ENCODE data around the gene RUBCNL. TPM values are rescaled to one million over a fixed set of nuclear protein-coding genes. Genes with fewer than 3 reads are reported as not detected.

Gene RUBCNL
- total RNA-seq, 2 experiments from 2014 or later = 352 to 383 TPM

GRCh38 chr13:46334035-46334822 is 52.8 kb downstream of the RUBCNL start:
- BruUV-seq (replicated peaks) = TSS peak; percentile 1
- Histone ChIP-seq H3K9me2 (ENCODE audit: insufficient read depth, low read length) (no peaks in the 10 kb centered on the region), H3K36me3 (ENCODE audit: insufficient read depth, low read length) (peaks cover 35% of the 10 kb centered on the region), H4K20me1 (ENCODE audit: insufficient read depth, low read length) (no peaks in the 10 kb centered on the region), H3K4me2 (ENCODE audit: low read length) (peak overlapping the region; percentile 47), H3K27ac (ENCODE audit: low read depth, low read length, poor library complexity, severe bottlenecking) (peak overlapping the region; percentile 64), H3K4me1 (ENCODE audit: insufficient read depth, low read length, poor library complexity, severe bottlenecking) (peaks cover 25% of the 10 kb centered on the region), H2AFZ (ENCODE audit: low read length) (no peak overlapping the region), H3K4me3 (ENCODE audit: low read depth, low read length, poor library complexity, severe bottlenecking) (no peak overlapping the region), H3K79me2 (ENCODE audit: insufficient read depth, low read depth, low read length) (no peaks in the 10 kb centered on the region), H3K9me3 (ENCODE audit: low read length) (no peaks in the 10 kb centered on the region)
- ChIA-PET POLR2A (interaction anchor here (0.6 to 1.6 kb wide), 4 partner anchors 22 to 68 kb away, joined by 3 to 5 read pairs (median 3); no protein-coding TSS in a partner anchor), CTCF (ENCODE audit: unreplicated experiment) (interaction anchor here (0.5 to 0.6 kb wide), 2 partner anchors 267 to 983 kb away, joined by 3 read pairs; no protein-coding TSS in a partner anchor)
- DNase-seq (ENCODE audit: low spot score) = peak; percentile 72
- TF ChIP-seq EZH2phosphoT487 (IDR thresholded peaks at IDR 0.05; ENCODE audit: borderline replicate concordance, low read depth, low read length) = no peak
- TF ChIP-seq CTCF (conservative IDR thresholded peaks at IDR 0.05; ENCODE audit: low read length) = no peak
- intact Hi-C loops (cut with micrococcal nuclease; ENCODE audit: unreplicated experiment) = no loop called here

GRCh38 chr13:46332772-46333171 is 54.3 kb downstream of the RUBCNL start:
- intact Hi-C loops (cut with micrococcal nuclease; ENCODE audit: unreplicated experiment) = no loop called here
- ChIA-PET CTCF (ENCODE audit: unreplicated experiment) (no interaction called here), POLR2A (interaction anchor here (0.6 to 0.7 kb wide), 2 partner anchors 9 to 820 kb away, joined by 6 to 10 read pairs; no protein-coding TSS in a partner anchor)
- TF ChIP-seq EZH2phosphoT487 (IDR thresholded peaks at IDR 0.05; ENCODE audit: borderline replicate concordance, low read depth, low read length) (no peak), CTCF (conservative IDR thresholded peaks at IDR 0.05; ENCODE audit: low read length) (no peak)
- no peak for DNase-seq (ENCODE audit: low spot score)
- Histone ChIP-seq H3K79me2 (ENCODE audit: insufficient read depth, low read depth, low read length) (no peaks in the 10 kb centered on the region), H3K36me3 (ENCODE audit: insufficient read depth, low read length) (peaks cover 20% of the 10 kb centered on the region), H3K27ac (ENCODE audit: low read depth, low read length, poor library complexity, severe bottlenecking) (no peak overlapping the region), H3K4me3 (ENCODE audit: low read depth, low read length, poor library complexity, severe bottlenecking) (no peak overlapping the region), H3K4me2 (ENCODE audit: low read length) (no peak overlapping the region), H3K9me2 (ENCODE audit: insufficient read depth, low read length) (no peaks in the 10 kb centered on the region), H3K9me3 (ENCODE audit: low read length) (no peaks in the 10 kb centered on the region), H3K4me1 (ENCODE audit: insufficient read depth, low read length, poor library complexity, severe bottlenecking) (peaks cover 25% of the 10 kb centered on the region), H2AFZ (ENCODE audit: low read length) (no peak overlapping the region), H4K20me1 (ENCODE audit: insufficient read depth, low read length) (no peaks in the 10 kb centered on the region)
- no TSS peak for BruUV-seq (replicated peaks)

GRCh38 chr13:46329624-46330023 is 57.4 kb downstream of the RUBCNL start:
- TF ChIP-seq EZH2phosphoT487 (IDR thresholded peaks at IDR 0.05; ENCODE audit: borderline replicate concordance, low read depth, low read length) (no peak), CTCF (conservative IDR thresholded peaks at IDR 0.05; ENCODE audit: low read length) (no peak)
- Histone ChIP-seq H3K4me3 (ENCODE audit: low read depth, low read length, poor library complexity, severe bottlenecking) (no peak overlapping the region), H3K36me3 (ENCODE audit: insufficient read depth, low read length) (no peaks in the 10 kb centered on the region), H4K20me1 (ENCODE audit: insufficient read depth, low read length) (no peaks in the 10 kb centered on the region), H3K9me3 (ENCODE audit: low read length) (no peaks in the 10 kb centered on the region), H3K4me2 (ENCODE audit: low read length) (no peak overlapping the region), H3K4me1 (ENCODE audit: insufficient read depth, low read length, poor library complexity, severe bottlenecking) (peaks cover 11% of the 10 kb centered on the region), H2AFZ (ENCODE audit: low read length) (no peak overlapping the region), H3K79me2 (ENCODE audit: insufficient read depth, low read depth, low read length) (no peaks in the 10 kb centered on the region), H3K9me2 (ENCODE audit: insufficient read depth, low read length) (no peaks in the 10 kb centered on the region), H3K27ac (ENCODE audit: low read depth, low read length, poor library complexity, severe bottlenecking) (no peak overlapping the region)
- ChIA-PET CTCF (ENCODE audit: unreplicated experiment) (no interaction called here), POLR2A (interaction anchor here (1.3 kb wide), 3 partner anchors 9 to 180 kb away, joined by 3 read pairs; no protein-coding TSS in a partner anchor)
- no peak for DNase-seq (ENCODE audit: low spot score)
- intact Hi-C loops (cut with micrococcal nuclease; ENCODE audit: unreplicated experiment) = no loop called here
- no TSS peak for BruUV-seq (replicated peaks)
